ENCODE measurements around the gene SALL1. TPM values are rescaled to one million over a fixed set of nuclear protein-coding genes. Genes with fewer than 3 reads are reported as not detected.
A peak's percentile ranks its signal among the peaks of the same experiment; 100 is the strongest.

SALL1 gene
- total and polyA plus RNA-seq, 2 of the 8 experiments (the other 6 are each of a cell fraction or from before 2014, with no cell fraction given) = 33.7 to 56.8 TPM

DNA sequence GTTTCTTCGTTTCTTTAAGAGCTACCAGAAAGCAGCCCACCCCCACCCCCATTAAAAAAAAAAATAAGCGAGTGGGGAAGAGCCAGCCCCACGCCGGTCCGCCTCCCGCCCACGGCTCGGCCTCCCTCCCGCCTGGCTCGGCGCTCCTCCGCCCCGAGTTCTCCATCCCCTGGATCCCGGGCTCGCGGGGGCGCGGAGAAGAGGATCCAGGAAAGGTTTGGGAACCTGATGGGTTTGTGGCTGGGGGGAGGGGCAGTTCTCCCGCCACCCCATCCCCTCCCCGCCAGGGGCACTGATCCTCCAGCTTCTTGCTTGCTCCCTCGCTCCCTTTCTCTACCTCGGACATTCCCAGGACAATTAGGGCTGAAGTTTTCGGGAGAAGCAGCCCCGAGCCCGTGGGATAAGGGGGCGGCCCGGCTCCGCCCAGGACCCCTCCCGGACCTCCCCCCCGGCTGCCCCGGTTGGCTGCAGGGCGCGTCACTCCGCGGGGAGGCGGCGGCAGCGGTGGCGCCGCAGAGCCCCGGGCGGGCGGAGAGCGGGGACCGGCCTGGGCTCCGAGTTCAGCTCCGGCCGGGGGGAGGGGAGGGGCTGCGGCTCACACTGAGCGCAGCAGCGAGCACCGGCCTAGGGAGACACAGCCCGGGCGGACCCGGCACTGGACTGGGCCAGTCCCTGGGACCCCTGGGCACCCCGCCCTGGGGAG, 1.0 kb upstream of the SALL1 start (continued):
- TF ChIP-seq, protein P1, sequence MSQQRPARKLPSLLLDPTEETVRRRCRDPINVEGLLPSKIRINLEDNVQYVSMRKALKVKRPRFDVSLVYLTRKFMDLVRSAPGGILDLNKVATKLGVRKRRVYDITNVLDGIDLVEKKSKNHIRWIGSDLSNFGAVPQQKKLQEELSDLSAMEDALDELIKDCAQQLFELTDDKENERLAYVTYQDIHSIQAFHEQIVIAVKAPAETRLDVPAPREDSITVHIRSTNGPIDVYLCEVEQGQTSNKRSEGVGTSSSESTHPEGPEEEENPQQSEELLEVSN (IDR thresholded peaks at IDR 0.05) = no peak
- TF ChIP-seq SIN3A (conservative IDR thresholded peaks at IDR 0.05 in 1 of 2, IDR thresholded peaks at IDR 0.05 in 1 of 2; ENCODE audit: low read depth in 1 of 2, low read length in 2 of 2) (peak in 1 of 2 experiments; percentile 70; a peak in 2 of 4 replicates), CBX5 (IDR thresholded peaks at IDR 0.05; ENCODE audit: low read depth, low read length) (no peak), POLR2AphosphoS5 (IDR thresholded peaks at IDR 0.05; ENCODE audit: low read depth, low read length) (no peak), NRF1 (IDR thresholded peaks at IDR 0.05; ENCODE audit: low read depth, low read length) (no peak), SP2 (IDR thresholded peaks at IDR 0.05; ENCODE audit: low read length) (peak; percentile 23; the same call in 1 of the 2 replicates), HDAC6 (IDR thresholded peaks at IDR 0.05; ENCODE audit: low read depth, low read length) (no peak), TEAD4 (IDR thresholded peaks at IDR 0.05; ENCODE audit: low read depth, low read length) (0 out of 2 replicates have a peak, but pooled peaks have one; percentile 37), RAD21 (IDR thresholded peaks at IDR 0.05 in 1 of 2, conservative IDR thresholded peaks at IDR 0.05 in 1 of 2; ENCODE audit: low read depth in 2 of 2, low read length in 2 of 2) (peak; percentile 37 to 42), TAF1 (IDR thresholded peaks at IDR 0.05; ENCODE audit: low read depth, low read length) (peak; percentile 66), TBP (IDR thresholded peaks at IDR 0.05; ENCODE audit: low read depth, low read length) (peak; percentile 65; the same call in 1 of the 2 replicates), GTF2F1 (IDR thresholded peaks at IDR 0.05; ENCODE audit: borderline replicate concordance, low read depth, low read length) (no peak), EGR1 (IDR thresholded peaks at IDR 0.05; ENCODE audit: borderline replicate concordance, low read depth, low read length) (peak; percentile 41; the same call in 1 of the 2 replicates), CHD1 (IDR thresholded peaks at IDR 0.05; ENCODE audit: low read depth, low read length) (no peak), ASH2L (IDR thresholded peaks at IDR 0.05; ENCODE audit: low read length) (peak; percentile 75), RXRA (IDR thresholded peaks at IDR 0.05; ENCODE audit: insufficient read depth, low read depth, low read length) (no peak), KDM5A (IDR thresholded peaks at IDR 0.05; ENCODE audit: low read length) (no peak), POLR2A (IDR thresholded peaks at IDR 0.05; ENCODE audit: control extremely low read depth in 1 of 2, low read depth in 2 of 2, low read length in 2 of 2) (no peak)
- TF ChIP-seq, protein P2, sequence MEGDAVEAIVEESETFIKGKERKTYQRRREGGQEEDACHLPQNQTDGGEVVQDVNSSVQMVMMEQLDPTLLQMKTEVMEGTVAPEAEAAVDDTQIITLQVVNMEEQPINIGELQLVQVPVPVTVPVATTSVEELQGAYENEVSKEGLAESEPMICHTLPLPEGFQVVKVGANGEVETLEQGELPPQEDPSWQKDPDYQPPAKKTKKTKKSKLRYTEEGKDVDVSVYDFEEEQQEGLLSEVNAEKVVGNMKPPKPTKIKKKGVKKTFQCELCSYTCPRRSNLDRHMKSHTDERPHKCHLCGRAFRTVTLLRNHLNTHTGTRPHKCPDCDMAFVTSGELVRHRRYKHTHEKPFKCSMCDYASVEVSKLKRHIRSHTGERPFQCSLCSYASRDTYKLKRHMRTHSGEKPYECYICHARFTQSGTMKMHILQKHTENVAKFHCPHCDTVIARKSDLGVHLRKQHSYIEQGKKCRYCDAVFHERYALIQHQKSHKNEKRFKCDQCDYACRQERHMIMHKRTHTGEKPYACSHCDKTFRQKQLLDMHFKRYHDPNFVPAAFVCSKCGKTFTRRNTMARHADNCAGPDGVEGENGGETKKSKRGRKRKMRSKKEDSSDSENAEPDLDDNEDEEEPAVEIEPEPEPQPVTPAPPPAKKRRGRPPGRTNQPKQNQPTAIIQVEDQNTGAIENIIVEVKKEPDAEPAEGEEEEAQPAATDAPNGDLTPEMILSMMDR (IDR thresholded peaks at IDR 0.05; ENCODE audit: control extremely low read depth in 1 of 3, insufficient read depth in 1 of 3, low read depth in 1 of 3, low read length in 3 of 3) = peak in 1 of 3 experiments; percentile 1; a peak in 2 of 4 replicates

All from H1 (cell line).